Dendritic cell treated with granulocyte-macrophage colony-stimulating factor and Interleukin-4, amounts not matched to agents 40 ng/mL and 50 ng/mL, for 4 days (primary cell): Measurements from ENCODE around the gene CDC42BPB.

Experiments used
- H3K27ac Mint-ChIP-seq: one replicate; pipeline ENCODE4 v1.8.0; 2022; ENCODE audit warnings: mild to moderate bottlenecking, mixed read lengths
- H3K27me3 Mint-ChIP-seq: one replicate; pipeline ENCODE4 v1.8.0; 2022; ENCODE audit warnings: mild to moderate bottlenecking, mixed read lengths
- H3K36me3 Mint-ChIP-seq: one replicate; pipeline ENCODE4 v1.8.0; 2022; ENCODE audit warnings: low read depth, mixed read lengths
- H3K4me1 Mint-ChIP-seq: one replicate; pipeline ENCODE4 v1.8.0; 2022; ENCODE audit warnings: low read depth, mixed read lengths
- H3K4me3 Mint-ChIP-seq: one replicate; pipeline ENCODE4 v1.8.0; 2022; ENCODE audit warnings: mild to moderate bottlenecking, moderate library complexity, mixed read lengths
- H3K9me3 Mint-ChIP-seq: one replicate; pipeline ENCODE4 v1.8.0; 2022; ENCODE audit warnings: mixed read lengths
- intact Hi-C: fragments of 100-400 bp; cut with micrococcal nuclease; formaldehyde crosslinking; loops from one replicate; pipeline ENCODE4 v1.15.0; 2022

Gene CDC42BPB

GRCh38 chr14:102951799-102952198 is 105.5 kb downstream of the CDC42BPB start:
- Mint-ChIP-seq H3K4me1 (peaks cover 25% of the 10 kb centered on the region), H3K36me3 (peaks cover 96% of the 10 kb centered on the region)

GRCh38 chr14:102951034-102951433 is 106.3 kb downstream of the CDC42BPB start:
- Mint-ChIP-seq H3K27me3 (no peaks in the 10 kb centered on the region), H3K4me1 (peaks cover 25% of the 10 kb centered on the region), H3K4me3 (no peak overlapping the region), H3K36me3 (peaks cover 96% of the 10 kb centered on the region), H3K9me3 (no peaks in the 10 kb centered on the region), H3K27ac (no peak overlapping the region)
- intact Hi-C loops = no loop called here

More at GRCh38 chr14:102951799-102952198, 105.5 kb downstream of the CDC42BPB start:
- no peaks in the 10 kb centered on the region for H3K9me3 Mint-ChIP-seq
- no peak overlapping the region for H3K4me3 Mint-ChIP-seq
- no peak overlapping the region for H3K27ac Mint-ChIP-seq
- intact Hi-C loops = no loop called here
- H3K27me3 Mint-ChIP-seq = no peaks in the 10 kb centered on the region

- Mint-ChIP-seq H3K4me3 (no peak overlapping the region), H3K27ac (peak overlapping the region; percentile 48), H3K4me1 (peaks cover 25% of the 10 kb centered on the region), H3K9me3 (no peaks in the 10 kb centered on the region), H3K27me3 (no peaks in the 10 kb centered on the region), H3K36me3 (peaks cover 96% of the 10 kb centered on the region)
- intact Hi-C loops = no loop called here
Observed at GRCh38 chr14:102949801-102950451, 107.4 kb downstream of the CDC42BPB start.

GRCh38 chr14:102949062-102949800 is 108.1 kb downstream of the CDC42BPB start:
- H3K9me3 Mint-ChIP-seq = no peaks in the 10 kb centered on the region
- no peak overlapping the region for H3K4me3 Mint-ChIP-seq
- peaks cover 25% of the 10 kb centered on the region for H3K4me1 Mint-ChIP-seq
- H3K36me3 Mint-ChIP-seq = peaks cover 96% of the 10 kb centered on the region
- H3K27me3 Mint-ChIP-seq = no peaks in the 10 kb centered on the region
- H3K27ac Mint-ChIP-seq = peak overlapping the region; percentile 48
- intact Hi-C loops = no loop called here

GRCh38 chr14:102948698-102949061 is 108.7 kb downstream of the CDC42BPB start:
- no peaks in the 10 kb centered on the region for H3K27me3 Mint-ChIP-seq
- H3K27ac Mint-ChIP-seq = peak overlapping the region; percentile 48
- no peaks in the 10 kb centered on the region for H3K9me3 Mint-ChIP-seq
- H3K4me1 Mint-ChIP-seq = peaks cover 25% of the 10 kb centered on the region
- intact Hi-C loops = no loop called here
- peaks cover 96% of the 10 kb centered on the region for H3K36me3 Mint-ChIP-seq
- no peak overlapping the region for H3K4me3 Mint-ChIP-seq

GRCh38 chr14:102947321-102948103 is 109.8 kb downstream of the CDC42BPB start:
- Mint-ChIP-seq H3K36me3 (peaks cover 96% of the 10 kb centered on the region), H3K27me3 (no peaks in the 10 kb centered on the region), H3K4me1 (peaks cover 26% of the 10 kb centered on the region), H3K9me3 (no peaks in the 10 kb centered on the region), H3K27ac (no peak overlapping the region), H3K4me3 (no peak overlapping the region)
- intact Hi-C loops = no loop called here

GRCh38 chr14:102945346-102946130 is 111.8 kb downstream of the CDC42BPB start:
- no peaks in the 10 kb centered on the region for H3K9me3 Mint-ChIP-seq
- H3K4me3 Mint-ChIP-seq = no peak overlapping the region
- intact Hi-C loops = no loop called here
- peaks cover 96% of the 10 kb centered on the region for H3K36me3 Mint-ChIP-seq
- no peak overlapping the region for H3K27ac Mint-ChIP-seq
- H3K4me1 Mint-ChIP-seq = peaks cover 37% of the 10 kb centered on the region
- H3K27me3 Mint-ChIP-seq = no peaks in the 10 kb centered on the region

GRCh38 chr14:102944448-102945330 is 112.7 kb downstream of the CDC42BPB start:
- intact Hi-C loops = no loop called here
- Mint-ChIP-seq H3K9me3 (no peaks in the 10 kb centered on the region), H3K36me3 (peaks cover 96% of the 10 kb centered on the region), H3K4me1 (peaks cover 28% of the 10 kb centered on the region), H3K4me3 (no peak overlapping the region), H3K27me3 (no peaks in the 10 kb centered on the region), H3K27ac (no peak overlapping the region)

GRCh38 chr14:102943979-102944378 is 113.4 kb downstream of the CDC42BPB start:
- no peak overlapping the region for H3K27ac Mint-ChIP-seq
- H3K9me3 Mint-ChIP-seq = no peaks in the 10 kb centered on the region
- H3K27me3 Mint-ChIP-seq = no peaks in the 10 kb centered on the region
- peaks cover 96% of the 10 kb centered on the region for H3K36me3 Mint-ChIP-seq
- H3K4me1 Mint-ChIP-seq = peaks cover 21% of the 10 kb centered on the region
- no peak overlapping the region for H3K4me3 Mint-ChIP-seq
- intact Hi-C loops = no loop called here

GRCh38 chr14:102943454-102943853 is 113.9 kb downstream of the CDC42BPB start:
- no peaks in the 10 kb centered on the region for H3K9me3 Mint-ChIP-seq
- no peaks in the 10 kb centered on the region for H3K27me3 Mint-ChIP-seq
- H3K4me1 Mint-ChIP-seq = peaks cover 17% of the 10 kb centered on the region
- H3K4me3 Mint-ChIP-seq = no peak overlapping the region
- intact Hi-C loops = no loop called here
- H3K36me3 Mint-ChIP-seq = peaks cover 97% of the 10 kb centered on the region
- no peak overlapping the region for H3K27ac Mint-ChIP-seq

GRCh38 chr14:102942069-102942468 is 115.3 kb downstream of the CDC42BPB start:
- H3K27ac Mint-ChIP-seq = no peak overlapping the region
- intact Hi-C loops = no loop called here

GRCh38 chr14:102941419-102942011 is 115.8 kb downstream of the CDC42BPB start:
- intact Hi-C loops = no loop called here
- Mint-ChIP-seq H3K36me3 (peaks cover 100% of the 10 kb centered on the region), H3K27ac (no peak overlapping the region), H3K4me1 (peaks cover 12% of the 10 kb centered on the region), H3K4me3 (no peak overlapping the region), H3K27me3 (no peaks in the 10 kb centered on the region), H3K9me3 (no peaks in the 10 kb centered on the region)

More at GRCh38 chr14:102942069-102942468, 115.3 kb downstream of the CDC42BPB start:
- no peaks in the 10 kb centered on the region for H3K9me3 Mint-ChIP-seq
- H3K27me3 Mint-ChIP-seq = no peaks in the 10 kb centered on the region
- H3K4me1 Mint-ChIP-seq = peaks cover 14% of the 10 kb centered on the region
- H3K36me3 Mint-ChIP-seq = peaks cover 100% of the 10 kb centered on the region
- no peak overlapping the region for H3K4me3 Mint-ChIP-seq
